ENCODE data around the gene MYL6. TPM values are rescaled to one million over a fixed set of nuclear protein-coding genes. Genes with fewer than 3 reads are reported as not detected.

Gene MYL6
- total RNA-seq, 2 experiments from 2014 or later = 1,527 to 1,542 TPM

Other genes starting within 250 kb of the MYL6 start
- 10 to 100 TPM; 51.6 to 52.2 TPM for gene PYM1, start 230.5 kb upstream of the MYL6 start, total RNA-seq
- 100 to 1,000 TPM; 541 to 575 TPM for gene DGKA, start 227.2 kb upstream of the MYL6 start, total RNA-seq
- under 1 TPM; 0.10 to 0.55 TPM for gene PMEL, start 192.3 kb upstream of the MYL6 start, total RNA-seq
- gene CDK2, start 191.5 kb upstream of the MYL6 start, total RNA-seq = 100 to 1,000 TPM; 128 to 130 TPM
- gene RAB5B, start 184.3 kb upstream of the MYL6 start, total RNA-seq = 10 to 100 TPM; 51.9 to 52.9 TPM
- 1 to 10 TPM; 5.8 to 6.8 TPM for gene SUOX, start 161.1 kb upstream of the MYL6 start, total RNA-seq
- gene IKZF4, start 137.3 kb upstream of the MYL6 start, total RNA-seq = 10 to 100 TPM; 19.9 to 20.7 TPM
- gene RPS26, start 116.4 kb upstream of the MYL6 start, total RNA-seq = 10 to 100 TPM; 25.2 to 27.2 TPM
- 1 to 10 TPM; 5.4 to 5.9 TPM for gene ERBB3, start 78.2 kb upstream of the MYL6 start, total RNA-seq
- gene PA2G4, start 53.8 kb upstream of the MYL6 start, total RNA-seq = 100 to 1,000 TPM; 316 to 323 TPM
- gene RPL41, start 41.7 kb upstream of the MYL6 start, total RNA-seq = 1,000 to 10,000 TPM; 3,845 to 4,046 TPM
- gene ZC3H10, start 40.1 kb upstream of the MYL6 start, total RNA-seq = 10 to 100 TPM in 1 of 2 experiments, 1 to 10 TPM in 1; 9.1 to 10.6 TPM
- gene ESYT1, start 30.1 kb upstream of the MYL6 start, total RNA-seq = 100 to 1,000 TPM; 317 to 333 TPM
- gene MYL6B, start 5.8 kb upstream of the MYL6 start, total RNA-seq = 10 to 100 TPM; 60.0 to 60.7 TPM
- gene SMARCC2, start 31.1 kb downstream of the MYL6 start, total RNA-seq = 100 to 1,000 TPM; 144 to 154 TPM
- 10 to 100 TPM; 27.9 to 32.9 TPM for gene RNF41, start 63.6 kb downstream of the MYL6 start, total RNA-seq
- gene NABP2, start 66.0 kb downstream of the MYL6 start, total RNA-seq = 10 to 100 TPM; 64.3 to 69.5 TPM
- gene SLC39A5, start 71.7 kb downstream of the MYL6 start, total RNA-seq = under 1 TPM in 1 of 2 experiments, not detected in 1; 0.52 TPM
- gene ANKRD52, start 100.0 kb downstream of the MYL6 start, total RNA-seq = 10 to 100 TPM; 54.5 to 55.0 TPM
- 10 to 100 TPM; 19.6 to 19.7 TPM for gene COQ10A, start 108.6 kb downstream of the MYL6 start, total RNA-seq
- gene CS, start 142.0 kb downstream of the MYL6 start, total RNA-seq = 100 to 1,000 TPM; 218 to 228 TPM
- gene CNPY2, start 157.6 kb downstream of the MYL6 start, total RNA-seq = 100 to 1,000 TPM; 112 to 113 TPM
- 10 to 100 TPM; 61.8 to 63.7 TPM for gene PAN2, start 175.6 kb downstream of the MYL6 start, total RNA-seq
- gene IL23A, start 180.5 kb downstream of the MYL6 start, total RNA-seq = 1 to 10 TPM; 3.5 to 3.7 TPM
- gene STAT2, start 201.7 kb downstream of the MYL6 start, total RNA-seq = 100 to 1,000 TPM; 193 to 194 TPM
- not detected for gene APOF, start 204.5 kb downstream of the MYL6 start, total RNA-seq